Measurements from ENCODE around the gene AGAP1.
A peak's percentile ranks its signal among the peaks of the same experiment; 100 is the strongest.

AGAP1 gene

GRCh38 chr2:235494716-235495372 is 1.0 kb downstream of the AGAP1 start:
- peaks cover 34% of the 10 kb centered on the region for H3K27me3 Mint-ChIP-seq
- H3K27ac Mint-ChIP-seq (ENCODE audit: low read depth) = peak overlapping the region; percentile 56
- peaks cover 7% of the 10 kb centered on the region for H3K36me3 Mint-ChIP-seq (ENCODE audit: insufficient read depth)
- ATAC-seq (replicated peaks; ENCODE audit: extremely low read depth, poor library complexity, severe bottlenecking) (peak; percentile 31), DNase-seq (ENCODE audit: low spot score in 2 of 2) (no peak)
- peak overlapping the region; percentile 76 for H3K4me3 Mint-ChIP-seq
- H3K9me3 Mint-ChIP-seq = no peaks in the 10 kb centered on the region
- H3K4me1 Mint-ChIP-seq = peaks cover 22% of the 10 kb centered on the region

- Mint-ChIP-seq H3K9me3 (no peaks in the 10 kb centered on the region), H3K36me3 (ENCODE audit: insufficient read depth) (peaks cover 7% of the 10 kb centered on the region), H3K4me1 (peaks cover 22% of the 10 kb centered on the region), H3K4me3 (peak overlapping the region; percentile 76), H3K27me3 (peaks cover 34% of the 10 kb centered on the region), H3K27ac (ENCODE audit: low read depth) (no peak overlapping the region)
- DNase-seq (ENCODE audit: low spot score in 2 of 2) (no peak), ATAC-seq (replicated peaks; ENCODE audit: extremely low read depth, poor library complexity, severe bottlenecking) (no peak)
Observed at GRCh38 chr2:235495373-235496238, 1.8 kb downstream of the AGAP1 start.

GRCh38 chr2:235496239-235496621 is 2.4 kb downstream of the AGAP1 start:
- peaks cover 34% of the 10 kb centered on the region for H3K27me3 Mint-ChIP-seq
- H3K9me3 Mint-ChIP-seq = no peaks in the 10 kb centered on the region
- ATAC-seq (replicated peaks; ENCODE audit: extremely low read depth, poor library complexity, severe bottlenecking) (no peak), DNase-seq (ENCODE audit: low spot score in 2 of 2) (no peak)
- H3K4me1 Mint-ChIP-seq = peaks cover 25% of the 10 kb centered on the region
- H3K4me3 Mint-ChIP-seq = peak overlapping the region; percentile 76
- H3K36me3 Mint-ChIP-seq (ENCODE audit: insufficient read depth) = peaks cover 7% of the 10 kb centered on the region
- no peak overlapping the region for H3K27ac Mint-ChIP-seq (ENCODE audit: low read depth)

- Mint-ChIP-seq H3K4me1 (peaks cover 34% of the 10 kb centered on the region), H3K27ac (ENCODE audit: low read depth) (no peak overlapping the region), H3K9me3 (no peaks in the 10 kb centered on the region), H3K4me3 (no peak overlapping the region), H3K27me3 (peaks cover 28% of the 10 kb centered on the region), H3K36me3 (ENCODE audit: insufficient read depth) (peaks cover 7% of the 10 kb centered on the region)
- ATAC-seq (replicated peaks; ENCODE audit: extremely low read depth, poor library complexity, severe bottlenecking) (no peak), DNase-seq (ENCODE audit: low spot score in 2 of 2) (no peak)
Observed at GRCh38 chr2:235497096-235497495, 3.3 kb downstream of the AGAP1 start.

- Mint-ChIP-seq H3K9me3 (no peaks in the 10 kb centered on the region), H3K27me3 (peaks cover 13% of the 10 kb centered on the region), H3K36me3 (ENCODE audit: insufficient read depth) (peaks cover 3% of the 10 kb centered on the region), H3K4me1 (peaks cover 32% of the 10 kb centered on the region), H3K27ac (ENCODE audit: low read depth) (no peak overlapping the region), H3K4me3 (no peak overlapping the region)
- no peak for DNase-seq (ENCODE audit: low spot score in 2 of 2)
- no peak for ATAC-seq (replicated peaks; ENCODE audit: extremely low read depth, poor library complexity, severe bottlenecking)
Observed at GRCh38 chr2:235498541-235498940, 4.7 kb downstream of the AGAP1 start.

- H3K36me3 Mint-ChIP-seq (ENCODE audit: insufficient read depth) = peaks cover 3% of the 10 kb centered on the region
- DNase-seq (ENCODE audit: low spot score in 2 of 2) (no peak), ATAC-seq (replicated peaks; ENCODE audit: extremely low read depth, poor library complexity, severe bottlenecking) (no peak)
- peaks cover 12% of the 10 kb centered on the region for H3K27me3 Mint-ChIP-seq
- H3K4me3 Mint-ChIP-seq = no peak overlapping the region
- H3K9me3 Mint-ChIP-seq = no peaks in the 10 kb centered on the region
- no peak overlapping the region for H3K27ac Mint-ChIP-seq (ENCODE audit: low read depth)
- peaks cover 32% of the 10 kb centered on the region for H3K4me1 Mint-ChIP-seq
Observed at GRCh38 chr2:235498946-235499812, 5.3 kb downstream of the AGAP1 start.

GRCh38 chr2:235500110-235500760 is 6.4 kb downstream of the AGAP1 start:
- peaks cover 3% of the 10 kb centered on the region for H3K36me3 Mint-ChIP-seq (ENCODE audit: insufficient read depth)
- peaks cover 17% of the 10 kb centered on the region for H3K27me3 Mint-ChIP-seq
- no peak overlapping the region for H3K27ac Mint-ChIP-seq (ENCODE audit: low read depth)
- H3K4me1 Mint-ChIP-seq = peaks cover 34% of the 10 kb centered on the region
- no peak for ATAC-seq (replicated peaks; ENCODE audit: extremely low read depth, poor library complexity, severe bottlenecking)
- DNase-seq (ENCODE audit: low spot score in 2 of 2) = no peak
- H3K4me3 Mint-ChIP-seq = no peak overlapping the region
- H3K9me3 Mint-ChIP-seq = no peaks in the 10 kb centered on the region

GRCh38 chr2:235500761-235501672 is 7.2 kb downstream of the AGAP1 start:
- Mint-ChIP-seq H3K27ac (ENCODE audit: low read depth) (no peak overlapping the region), H3K27me3 (peaks cover 14% of the 10 kb centered on the region), H3K4me1 (peaks cover 31% of the 10 kb centered on the region), H3K36me3 (ENCODE audit: insufficient read depth) (peaks cover 3% of the 10 kb centered on the region), H3K4me3 (peak overlapping the region; percentile 65), H3K9me3 (no peaks in the 10 kb centered on the region)
- ATAC-seq (replicated peaks; ENCODE audit: extremely low read depth, poor library complexity, severe bottlenecking) (peak; percentile 70), DNase-seq (ENCODE audit: low spot score in 2 of 2) (no peak)

- Mint-ChIP-seq H3K27me3 (peaks cover 11% of the 10 kb centered on the region), H3K27ac (ENCODE audit: low read depth) (peak overlapping the region; percentile 23), H3K4me1 (peaks cover 24% of the 10 kb centered on the region), H3K4me3 (peak overlapping the region; percentile 65), H3K9me3 (no peaks in the 10 kb centered on the region), H3K36me3 (ENCODE audit: insufficient read depth) (peaks cover 5% of the 10 kb centered on the region)
- no peak for DNase-seq (ENCODE audit: low spot score in 2 of 2)
- ATAC-seq (replicated peaks; ENCODE audit: extremely low read depth, poor library complexity, severe bottlenecking) = no peak
Observed at GRCh38 chr2:235501673-235502031, 7.8 kb downstream of the AGAP1 start.

GRCh38 chr2:235502336-235502735 is 8.5 kb downstream of the AGAP1 start:
- peak overlapping the region; percentile 23 for H3K27ac Mint-ChIP-seq (ENCODE audit: low read depth)
- H3K36me3 Mint-ChIP-seq (ENCODE audit: insufficient read depth) = peaks cover 6% of the 10 kb centered on the region
- H3K27me3 Mint-ChIP-seq = peaks cover 11% of the 10 kb centered on the region
- peaks cover 23% of the 10 kb centered on the region for H3K4me1 Mint-ChIP-seq
- H3K9me3 Mint-ChIP-seq = no peaks in the 10 kb centered on the region
- ATAC-seq (replicated peaks; ENCODE audit: extremely low read depth, poor library complexity, severe bottlenecking) (no peak), DNase-seq (ENCODE audit: low spot score in 2 of 2) (no peak)
- peak overlapping the region; percentile 65 for H3K4me3 Mint-ChIP-seq

- Mint-ChIP-seq H3K36me3 (ENCODE audit: insufficient read depth) (peaks cover 4% of the 10 kb centered on the region), H3K4me1 (peaks cover 23% of the 10 kb centered on the region), H3K4me3 (no peak overlapping the region), H3K27me3 (peaks cover 11% of the 10 kb centered on the region), H3K27ac (ENCODE audit: low read depth) (no peak overlapping the region), H3K9me3 (no peaks in the 10 kb centered on the region)
- DNase-seq (ENCODE audit: low spot score in 2 of 2) = no peak
- ATAC-seq (replicated peaks; ENCODE audit: extremely low read depth, poor library complexity, severe bottlenecking) = no peak
Observed at GRCh38 chr2:235504441-235505180, 10.8 kb downstream of the AGAP1 start.
